Measurements from ENCODE around the gene NUDT3.
"Not testable (repeated sequence)": the region's sequence is repeated elsewhere in the genome, so short reads cannot be mapped to it uniquely, and the experiment has no call there.

- TF ChIP-seq CTCF, POLR2A (IDR thresholded peaks at IDR 0.05): not testable (repeated sequence)
Observed at GRCh38 chr6:34327313-34328205, 64.9 kb downstream of the NUDT3 start.
